ENCODE measurements around the gene ATG9B.
A peak's percentile ranks its signal among the peaks of the same experiment; 100 is the strongest.

Gene ATG9B

GRCh38 chr7:150998341-150998740 is 26.0 kb downstream of the ATG9B start:
- DNase-seq: no peak

GRCh38 chr7:150997817-150998216 is 26.5 kb downstream of the ATG9B start:
- DNase-seq: no peak

GRCh38 chr7:150997075-150997511 is 27.2 kb downstream of the ATG9B start:
- DNase-seq: no peak

- no peak for DNase-seq
These were observed 27.8 kb downstream of the ATG9B start for GRCh38 chr7:150996376-150997074.

- no peak for DNase-seq
These were observed 29.3 kb downstream of the ATG9B start for GRCh38 chr7:150994838-150995510.

GRCh38 chr7:150994141-150994837 is 30.0 kb downstream of the ATG9B start:
- no peak for DNase-seq

- no peak for DNase-seq
These were observed 30.8 kb downstream of the ATG9B start for GRCh38 chr7:150993511-150993910.

- DNase-seq: no peak
These were observed 31.4 kb downstream of the ATG9B start for GRCh38 chr7:150992833-150993302.

GRCh38 chr7:150992051-150992640 is 32.1 kb downstream of the ATG9B start:
- DNase-seq: no peak

GRCh38 chr7:150990416-150991186 is 33.7 kb downstream of the ATG9B start, which contains the start of gene NOS3:
NOS3 (plus strand) TSS chr7:150991017; CDS start chr7:150993804, 2,787 bp downstream.
- DNase-seq: no peak

GRCh38 chr7:150989456-150989855 is 34.8 kb downstream of the ATG9B start:
- DNase-seq: no peak

GRCh38 chr7:150988230-150989226 is 35.8 kb downstream of the ATG9B start:
- peak; percentile 46 to 66 for DNase-seq

- DNase-seq: no peak
These were observed 37.7 kb downstream of the ATG9B start for GRCh38 chr7:150986556-150986955.

- DNase-seq: peak; percentile 45 to 59
These were observed 38.2 kb downstream of the ATG9B start for GRCh38 chr7:150986099-150986512.

- DNase-seq: no peak
These were observed 40.4 kb downstream of the ATG9B start for GRCh38 chr7:150983893-150984368.

GRCh38 chr7:150982351-150982750 is 41.9 kb downstream of the ATG9B start:
- no peak for DNase-seq

GRCh38 chr7:150981644-150982043 is 42.6 kb downstream of the ATG9B start:
- DNase-seq: no peak

GRCh38 chr7:150980663-150981062 is 43.6 kb downstream of the ATG9B start:
- no peak for DNase-seq

- DNase-seq: no peak
These were observed 44.4 kb downstream of the ATG9B start for GRCh38 chr7:150979713-150980390.

GRCh38 chr7:150978126-150978789 is 46.0 kb downstream of the ATG9B start, which contains the start of gene KCNH2:
KCNH2 (minus strand) TSS chr7:150978321; CDS start chr7:150977913, 408 bp downstream.
- peak in 1 of 2 experiments; percentile 46 for DNase-seq

Measured in stimulated activated CD4-positive, alpha-beta T cell treated with anti-CD3 and anti-CD28 coated beads, Interleukin-4, amount 100 ng/mL, for 4 hours (primary cell).